ENCODE data around the gene PDE3A. TPM values are rescaled to one million over a fixed set of nuclear protein-coding genes. Genes with fewer than 3 reads are reported as not detected.
"Not testable (repeated sequence)": the region's sequence is repeated elsewhere in the genome, so short reads cannot be mapped to it uniquely, and the experiment has no call there.

Gene PDE3A
- total RNA-seq (2014; rRNA removed; shearing (Covaris generic)): 0.22 and 0.24 TPM in 2 replicates

- Histone ChIP-seq H3K27me3 (ENCODE audit: control insufficient read depth, insufficient read depth, low read length) (peaks cover 32% of the 10 kb centered on the region), H3K36me3 (replicated peaks; ENCODE audit: control insufficient read depth, insufficient read depth, low read length) (no peaks in the 10 kb centered on the region), H3K4me3 (ENCODE audit: insufficient read depth, low read depth, low read length) (peak within 1 kb of the TSS; percentile 52)
- DNase-seq: peak; percentile 82
Measured at GRCh38 chr12:20368114-20368650, at the start of gene PDE3A. PDE3A (plus strand) TSS chr12:20368537; CDS start chr12:20369285, 748 bp downstream.

- no peaks in the 10 kb centered on the region for H3K36me3 ChIP-seq (replicated peaks; ENCODE audit: control insufficient read depth, insufficient read depth, low read length)
- no peak overlapping the region for H3K4me3 ChIP-seq (ENCODE audit: insufficient read depth, low read depth, low read length)
- DNase-seq: no peak
- H3K27me3 ChIP-seq (ENCODE audit: control insufficient read depth, insufficient read depth, low read length): no peaks in the 10 kb centered on the region
Measured at GRCh38 chr12:20319366-20319765, 49.0 kb upstream of the PDE3A start.

GRCh38 chr12:20320552-20320951, 47.8 kb upstream of the PDE3A start:
- Histone ChIP-seq H3K4me3 (ENCODE audit: insufficient read depth, low read depth, low read length) (no peak overlapping the region), H3K27me3 (ENCODE audit: control insufficient read depth, insufficient read depth, low read length) (no peaks in the 10 kb centered on the region), H3K36me3 (replicated peaks; ENCODE audit: control insufficient read depth, insufficient read depth, low read length) (no peaks in the 10 kb centered on the region)
- DNase-seq: peak; percentile 14

- not testable (repeated sequence) for H3K4me3 ChIP-seq (ENCODE audit: insufficient read depth, low read depth, low read length); DNase-seq; H3K27me3 ChIP-seq (ENCODE audit: control insufficient read depth, insufficient read depth, low read length); H3K36me3 ChIP-seq (replicated peaks; ENCODE audit: control insufficient read depth, insufficient read depth, low read length)
Measured at GRCh38 chr12:20330826-20331505, 37.4 kb upstream of the PDE3A start.

- Histone ChIP-seq H3K36me3 (replicated peaks; ENCODE audit: control insufficient read depth, insufficient read depth, low read length) (no peaks in the 10 kb centered on the region), H3K27me3 (ENCODE audit: control insufficient read depth, insufficient read depth, low read length) (no peaks in the 10 kb centered on the region), H3K4me3 (ENCODE audit: insufficient read depth, low read depth, low read length) (no peak overlapping the region)
- no peak for DNase-seq
Measured at GRCh38 chr12:20339060-20339459, 29.3 kb upstream of the PDE3A start.

- no peak overlapping the region for H3K4me3 ChIP-seq (ENCODE audit: insufficient read depth, low read depth, low read length)
- no peaks in the 10 kb centered on the region for H3K36me3 ChIP-seq (replicated peaks; ENCODE audit: control insufficient read depth, insufficient read depth, low read length)
- DNase-seq: no peak
- H3K27me3 ChIP-seq (ENCODE audit: control insufficient read depth, insufficient read depth, low read length): no peaks in the 10 kb centered on the region
Measured at GRCh38 chr12:20342111-20342510, 26.2 kb upstream of the PDE3A start.

GRCh38 chr12:20345866-20346265, 22.5 kb upstream of the PDE3A start:
- H3K27me3 ChIP-seq (ENCODE audit: control insufficient read depth, insufficient read depth, low read length): no peaks in the 10 kb centered on the region
- no peak for DNase-seq
- no peaks in the 10 kb centered on the region for H3K36me3 ChIP-seq (replicated peaks; ENCODE audit: control insufficient read depth, insufficient read depth, low read length)
- H3K4me3 ChIP-seq (ENCODE audit: insufficient read depth, low read depth, low read length): no peak overlapping the region

GRCh38 chr12:20350026-20350425, 18.3 kb upstream of the PDE3A start:
- no peaks in the 10 kb centered on the region for H3K27me3 ChIP-seq (ENCODE audit: control insufficient read depth, insufficient read depth, low read length)
- no peak overlapping the region for H3K4me3 ChIP-seq (ENCODE audit: insufficient read depth, low read depth, low read length)
- no peak for DNase-seq
- H3K36me3 ChIP-seq (replicated peaks; ENCODE audit: control insufficient read depth, insufficient read depth, low read length): no peaks in the 10 kb centered on the region

- DNase-seq: no peak
Measured at GRCh38 chr12:20350495-20350894, 17.8 kb upstream of the PDE3A start.

GRCh38 chr12:20351406-20351805, 16.9 kb upstream of the PDE3A start:
- no peak for DNase-seq
- H3K36me3 ChIP-seq (replicated peaks; ENCODE audit: control insufficient read depth, insufficient read depth, low read length): no peaks in the 10 kb centered on the region

More at GRCh38 chr12:20350495-20350894, 17.8 kb upstream of the PDE3A start:
- H3K27me3 ChIP-seq (ENCODE audit: control insufficient read depth, insufficient read depth, low read length): no peaks in the 10 kb centered on the region
- no peak overlapping the region for H3K4me3 ChIP-seq (ENCODE audit: insufficient read depth, low read depth, low read length)
- no peaks in the 10 kb centered on the region for H3K36me3 ChIP-seq (replicated peaks; ENCODE audit: control insufficient read depth, insufficient read depth, low read length)

GRCh38 chr12:20356048-20356447, 12.3 kb upstream of the PDE3A start:
- Histone ChIP-seq H3K4me3 (ENCODE audit: insufficient read depth, low read depth, low read length) (no peak overlapping the region), H3K27me3 (ENCODE audit: control insufficient read depth, insufficient read depth, low read length) (no peaks in the 10 kb centered on the region), H3K36me3 (replicated peaks; ENCODE audit: control insufficient read depth, insufficient read depth, low read length) (no peaks in the 10 kb centered on the region)
- no peak for DNase-seq

More at GRCh38 chr12:20351406-20351805, 16.9 kb upstream of the PDE3A start:
- no peak overlapping the region for H3K4me3 ChIP-seq (ENCODE audit: insufficient read depth, low read depth, low read length)
- H3K27me3 ChIP-seq (ENCODE audit: control insufficient read depth, insufficient read depth, low read length): no peaks in the 10 kb centered on the region

- Histone ChIP-seq H3K27me3 (ENCODE audit: control insufficient read depth, insufficient read depth, low read length) (no peaks in the 10 kb centered on the region), H3K4me3 (ENCODE audit: insufficient read depth, low read depth, low read length) (no peak overlapping the region), H3K36me3 (replicated peaks; ENCODE audit: control insufficient read depth, insufficient read depth, low read length) (no peaks in the 10 kb centered on the region)
- no peak for DNase-seq
Measured at GRCh38 chr12:20360407-20360806, 7.9 kb upstream of the PDE3A start.

GRCh38 chr12:20361416-20361815, 6.9 kb upstream of the PDE3A start:
- H3K4me3 ChIP-seq (ENCODE audit: insufficient read depth, low read depth, low read length): no peak overlapping the region
- no peak for DNase-seq
- no peaks in the 10 kb centered on the region for H3K36me3 ChIP-seq (replicated peaks; ENCODE audit: control insufficient read depth, insufficient read depth, low read length)
- no peaks in the 10 kb centered on the region for H3K27me3 ChIP-seq (ENCODE audit: control insufficient read depth, insufficient read depth, low read length)

- no peaks in the 10 kb centered on the region for H3K36me3 ChIP-seq (replicated peaks; ENCODE audit: control insufficient read depth, insufficient read depth, low read length)
- no peak overlapping the region for H3K4me3 ChIP-seq (ENCODE audit: insufficient read depth, low read depth, low read length)
- no peak for DNase-seq
- H3K27me3 ChIP-seq (ENCODE audit: control insufficient read depth, insufficient read depth, low read length): peaks cover 16% of the 10 kb centered on the region
Measured at GRCh38 chr12:20364501-20364900, 3.8 kb upstream of the PDE3A start.

GRCh38 chr12:20366776-20367409, 1.4 kb upstream of the PDE3A start:
- DNase-seq: no peak
- Histone ChIP-seq H3K27me3 (ENCODE audit: control insufficient read depth, insufficient read depth, low read length) (peaks cover 32% of the 10 kb centered on the region), H3K4me3 (ENCODE audit: insufficient read depth, low read depth, low read length) (no peak overlapping the region), H3K36me3 (replicated peaks; ENCODE audit: control insufficient read depth, insufficient read depth, low read length) (no peaks in the 10 kb centered on the region)
